ENCODE results near the gene NAGK.
"Not testable (repeated sequence)": the region's sequence is repeated elsewhere in the genome, so short reads cannot be mapped to it uniquely, and the experiment has no call there.

NAGK gene

DNA sequence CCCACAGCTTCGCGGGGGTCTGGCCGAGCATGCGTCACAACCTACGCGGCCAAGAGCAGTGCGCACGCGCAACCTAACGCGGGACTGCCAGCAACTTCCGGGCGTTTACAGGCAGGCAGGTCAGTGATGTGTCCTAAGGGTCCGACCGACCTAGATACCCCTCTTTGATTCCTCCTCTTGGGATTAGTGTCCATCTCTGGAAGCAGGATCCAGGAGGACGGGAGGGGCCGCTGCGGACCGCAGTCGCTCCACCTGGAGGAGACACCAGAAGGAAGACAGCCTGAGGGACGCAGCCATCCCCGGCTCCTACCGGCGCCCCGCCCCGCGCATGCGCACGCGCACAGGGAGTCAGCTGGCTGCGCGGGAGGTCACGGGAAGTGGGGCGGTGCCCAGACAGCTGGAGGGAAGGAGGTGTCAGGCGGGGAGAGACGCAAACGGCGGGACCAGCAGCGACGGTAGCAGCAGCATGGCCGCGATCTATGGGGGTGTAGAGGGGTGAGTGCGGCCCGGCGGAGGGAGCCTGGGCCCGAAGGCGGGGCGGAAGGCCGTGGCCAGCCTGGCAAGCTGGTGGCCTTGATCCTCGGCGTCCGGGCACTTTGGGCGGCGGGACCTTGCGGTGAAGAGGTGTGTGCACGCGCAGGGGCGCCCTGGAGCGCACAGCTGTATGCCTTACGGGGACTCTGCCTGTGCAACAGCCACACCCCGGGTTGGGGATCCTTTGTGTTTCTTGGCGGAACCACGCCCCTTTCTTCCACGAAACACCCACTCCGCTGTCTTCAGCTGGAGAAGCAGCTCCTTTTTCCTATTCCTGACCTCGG, at the start of gene NAGK:
Gene NAGK, plus strand, starts transcription at position 431 of the 818 bp plus-strand sequence. Its CDS starts 36 bp downstream, at position 467.
- peak; percentile 95 for DNase-seq (ENCODE audit: low spot score)

DNA sequence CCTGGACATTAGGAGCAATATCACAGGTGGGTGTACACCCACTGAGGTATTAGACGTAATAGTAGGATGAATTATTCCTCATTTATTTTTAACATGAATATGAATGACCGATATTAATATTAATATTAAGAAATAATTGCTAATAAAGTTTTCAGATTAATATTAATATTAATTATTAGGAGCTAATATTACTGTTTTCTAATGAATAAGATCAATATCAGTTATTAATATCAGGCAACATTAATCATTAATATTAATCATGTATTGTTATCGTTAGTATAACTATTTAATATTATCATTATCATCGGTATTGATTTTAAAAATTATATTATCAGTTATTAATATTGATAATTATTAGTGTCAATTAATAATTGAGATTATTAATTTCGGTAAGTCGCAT, 48.5 kb upstream of the NAGK start:
- not testable (repeated sequence) for DNase-seq (ENCODE audit: low spot score)

DNA sequence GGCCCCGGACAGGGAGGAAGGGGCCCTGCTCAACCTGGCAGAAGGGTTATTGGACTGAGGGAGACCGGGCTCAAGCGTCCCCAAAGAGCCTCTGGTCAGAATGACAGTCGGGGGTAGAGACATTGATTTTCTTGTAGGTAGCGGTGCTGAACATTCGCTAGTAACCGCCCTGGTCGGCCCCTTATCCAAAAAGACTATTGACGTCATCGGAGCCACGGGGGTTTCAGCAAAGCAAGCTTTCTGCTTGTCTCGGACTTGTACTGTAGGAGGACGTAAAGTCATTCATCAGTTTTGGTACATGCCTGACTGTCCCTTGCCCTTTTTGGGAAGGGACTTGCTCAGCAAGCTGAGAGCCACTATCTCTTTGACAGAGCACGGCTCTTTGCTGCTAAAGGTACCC, 47.1 kb upstream of the NAGK start:
- DNase-seq (ENCODE audit: low spot score), result not testable (repeated sequence)

DNA sequence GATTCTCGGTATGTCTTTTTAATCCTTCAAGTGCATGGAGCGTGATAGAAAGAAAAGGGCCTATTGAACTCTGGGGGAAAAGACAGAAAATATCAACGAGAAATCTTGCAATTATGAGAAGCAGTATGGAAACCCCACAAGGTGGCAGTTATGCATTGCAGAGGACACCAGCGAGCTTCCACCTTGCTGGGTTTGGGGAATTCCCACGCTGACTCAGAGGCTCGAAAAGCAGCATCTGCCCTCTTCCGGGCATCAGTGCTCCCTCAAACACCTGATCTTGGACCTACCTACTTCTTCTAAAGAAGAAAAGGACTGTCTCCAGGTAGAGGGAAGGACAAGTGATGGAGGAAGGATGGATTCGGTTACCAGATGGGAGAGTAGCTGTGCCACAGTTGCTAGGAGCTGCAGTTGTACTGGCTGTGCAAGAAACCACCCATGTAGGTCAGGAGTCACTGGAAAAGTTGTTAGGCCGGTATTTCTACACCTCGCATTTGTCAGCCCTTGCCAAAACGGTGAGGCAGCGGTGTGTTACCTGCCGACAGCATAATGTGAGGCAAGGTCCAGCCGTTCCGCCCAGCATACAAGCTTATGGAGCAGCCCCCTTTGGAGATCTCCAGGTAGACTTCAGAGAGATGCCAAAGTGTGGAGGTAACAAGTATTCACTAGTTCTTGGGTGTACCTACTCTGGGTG, 44.8 kb upstream of the NAGK start:
- not testable (repeated sequence) for DNase-seq (ENCODE audit: low spot score)

DNA sequence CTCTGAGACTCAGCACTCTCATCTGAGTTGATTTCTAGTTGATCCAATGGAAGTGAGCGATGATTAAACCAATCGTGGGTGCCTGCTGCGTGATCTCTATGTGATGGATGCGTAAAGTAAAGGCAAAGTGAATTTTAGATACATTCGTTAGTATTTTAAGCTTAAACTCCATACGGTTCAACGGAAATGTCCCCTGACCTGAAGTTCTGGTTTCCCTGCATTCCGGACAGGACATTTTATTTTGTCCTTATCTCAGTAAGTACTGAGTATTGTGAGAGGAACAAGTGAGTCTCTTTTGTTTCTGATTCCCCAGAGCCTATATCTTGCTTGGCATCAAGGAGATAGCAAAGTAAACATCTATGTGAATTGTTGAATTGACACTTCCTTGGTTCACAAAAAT, 32.2 kb upstream of the NAGK start:
- not testable (repeated sequence) for DNase-seq (ENCODE audit: low spot score)

DNA sequence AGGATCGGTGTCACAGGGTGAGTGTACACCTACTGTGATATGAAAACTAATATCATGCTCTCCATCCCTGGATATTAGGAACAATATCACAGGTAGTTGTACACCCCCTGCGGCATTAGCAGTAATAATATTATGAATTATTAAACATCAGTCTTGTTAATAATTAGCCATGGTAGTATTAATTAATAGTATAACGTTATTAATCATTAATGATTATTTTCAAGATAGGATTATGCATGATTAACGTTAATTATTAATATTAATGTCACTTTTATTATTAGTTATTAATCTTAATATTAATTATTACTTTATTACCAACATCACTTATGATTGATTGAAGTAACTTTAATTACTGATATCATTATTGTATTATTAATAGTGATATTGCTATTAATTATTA, 26.2 kb upstream of the NAGK start:
- no peak for DNase-seq (ENCODE audit: low spot score)

DNA sequence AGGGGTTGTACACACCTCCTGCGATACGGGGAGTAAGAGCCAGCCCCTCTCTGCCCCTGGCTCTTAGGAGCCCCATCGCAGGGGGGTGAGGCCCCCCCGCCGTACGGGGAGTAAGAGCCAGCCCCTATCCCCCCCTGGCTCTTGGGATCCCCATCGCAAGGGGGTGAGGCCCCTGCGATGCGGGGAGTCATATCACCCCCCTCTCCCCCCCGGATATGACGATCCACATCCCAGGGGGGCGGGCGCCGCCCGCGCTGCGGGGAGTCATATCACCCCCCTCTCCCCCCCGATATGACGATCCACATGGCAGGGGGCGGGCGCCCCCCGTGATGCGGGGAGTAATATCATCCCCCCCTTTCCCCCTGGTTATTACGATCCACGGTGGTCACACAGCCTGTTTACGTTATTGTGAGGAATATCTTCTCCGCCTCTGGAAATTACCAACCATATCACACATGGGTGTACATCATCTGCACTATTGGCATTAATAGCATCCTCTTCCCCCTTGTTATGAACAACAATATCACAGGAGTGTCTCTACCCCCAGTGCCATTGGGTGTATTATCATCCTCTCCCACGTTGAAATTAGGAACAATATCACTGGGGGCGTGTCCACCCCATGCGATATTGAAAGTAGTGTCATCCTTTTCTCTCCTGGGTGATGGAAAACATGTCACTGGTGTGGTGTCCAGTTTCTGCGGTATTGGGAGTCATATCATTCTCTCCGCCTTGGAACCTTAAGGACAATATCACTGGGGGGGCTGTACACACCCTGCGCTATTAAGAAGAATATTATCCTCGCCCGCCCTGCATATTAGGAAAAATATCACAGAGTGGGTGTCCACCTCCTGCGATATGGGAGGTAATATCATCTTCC, 24.7 kb upstream of the NAGK start:
- no peak for DNase-seq (ENCODE audit: low spot score)

DNA sequence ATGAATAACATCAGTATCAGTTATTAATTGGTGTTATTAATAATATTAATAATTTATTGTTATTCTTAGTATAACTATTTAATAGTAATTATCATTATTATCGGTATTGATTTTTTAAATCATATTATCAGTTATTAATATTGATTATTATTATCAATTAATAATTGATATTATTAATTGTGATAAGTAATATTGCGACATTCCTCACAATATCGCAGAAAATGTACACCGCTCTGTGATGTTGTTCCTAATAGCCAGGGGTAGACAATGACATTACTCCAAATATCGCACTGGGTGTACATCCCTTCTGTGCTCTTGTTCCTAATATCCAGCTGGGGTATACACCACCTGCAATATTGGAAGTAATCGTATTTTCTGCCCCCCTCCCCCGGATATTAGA, 23.3 kb upstream of the NAGK start:
- no peak for DNase-seq (ENCODE audit: low spot score)

DNA sequence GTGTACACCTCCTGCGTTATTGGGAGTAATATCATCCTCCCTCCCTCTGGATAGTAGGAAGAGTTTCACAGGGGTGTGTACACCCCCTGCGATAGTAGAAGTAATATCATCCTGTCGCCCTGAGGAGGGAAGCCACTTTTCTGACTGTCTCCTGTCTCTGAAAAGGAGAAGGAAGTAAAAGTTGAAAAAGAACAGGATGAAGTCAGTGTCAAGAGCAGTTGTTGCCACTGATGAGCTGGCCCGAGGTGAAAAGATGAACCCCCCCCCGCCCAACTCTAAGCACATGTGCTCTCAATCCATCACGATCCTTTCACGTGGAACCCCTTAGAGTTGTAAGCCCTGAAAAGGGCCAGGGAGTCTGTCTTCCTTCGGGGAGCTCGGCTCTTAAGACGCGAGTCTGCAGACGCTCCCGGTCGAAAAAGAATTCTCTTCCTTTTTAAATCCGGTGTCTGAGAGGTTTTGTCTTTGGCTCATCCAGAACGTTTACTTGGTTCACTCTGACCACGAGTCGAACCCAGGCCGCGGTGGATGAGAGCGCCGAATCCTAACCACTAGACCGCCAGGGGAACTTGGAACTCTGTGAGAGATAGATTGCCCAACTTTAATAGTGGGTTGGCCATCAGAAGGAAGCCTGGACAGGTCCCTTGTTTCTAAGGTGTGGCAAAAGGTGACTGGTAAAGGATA, 22.4 kb upstream of the NAGK start:
- peak; percentile 35 for DNase-seq (ENCODE audit: low spot score)

DNA sequence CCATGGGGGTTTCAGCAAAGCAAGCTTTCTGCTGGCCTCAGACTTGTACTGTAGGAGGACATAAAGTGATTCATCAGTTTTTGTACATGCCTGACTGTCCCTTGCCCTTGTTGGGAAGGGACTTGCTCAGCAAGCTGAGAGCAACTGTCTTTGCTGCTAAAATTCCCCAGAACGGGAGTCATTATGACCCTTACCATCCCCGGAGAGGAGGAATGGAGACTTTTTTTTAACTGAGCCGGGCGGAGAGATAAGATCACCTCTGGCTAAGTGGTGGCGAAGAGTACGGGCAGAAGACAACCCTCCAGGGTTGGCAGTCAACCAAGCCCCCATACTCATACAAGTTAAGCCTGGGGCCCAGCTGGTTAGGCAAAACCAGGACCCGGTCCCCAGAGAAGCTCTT, 20.4 kb upstream of the NAGK start:
- no peak for DNase-seq (ENCODE audit: low spot score)

DNA sequence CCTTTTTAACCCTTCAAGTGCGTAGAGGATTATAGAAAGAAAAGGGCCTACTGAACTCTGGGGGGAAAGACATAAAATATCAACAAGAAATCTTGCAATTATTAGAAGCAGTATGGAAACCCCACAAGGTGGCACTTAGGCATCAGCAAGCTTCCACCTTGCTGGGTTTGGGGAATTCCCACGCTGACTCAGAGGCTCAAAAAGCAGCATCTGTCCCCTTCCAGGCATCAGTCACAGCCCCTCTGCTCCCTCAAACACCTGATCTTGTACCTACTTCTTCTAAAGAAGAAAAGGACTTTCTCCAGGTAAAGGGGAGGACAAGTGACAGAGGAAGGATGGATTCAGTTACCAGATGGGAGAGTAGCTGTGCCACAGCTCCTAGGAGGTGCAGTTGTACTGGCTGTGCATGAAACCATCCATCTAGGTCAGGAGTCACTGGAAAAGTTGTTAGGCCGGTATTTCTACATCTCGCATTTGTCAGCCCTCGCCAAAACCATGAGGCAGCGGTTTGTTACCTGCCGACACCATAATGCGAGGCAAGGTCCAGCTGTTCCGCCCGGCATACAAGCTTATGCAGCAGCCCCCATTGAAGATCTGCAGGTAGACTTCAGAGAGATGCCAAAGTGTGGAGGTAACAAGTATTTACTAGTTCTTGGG, 18.6 kb upstream of the NAGK start:
- not testable (repeated sequence) for DNase-seq (ENCODE audit: low spot score)

DNA sequence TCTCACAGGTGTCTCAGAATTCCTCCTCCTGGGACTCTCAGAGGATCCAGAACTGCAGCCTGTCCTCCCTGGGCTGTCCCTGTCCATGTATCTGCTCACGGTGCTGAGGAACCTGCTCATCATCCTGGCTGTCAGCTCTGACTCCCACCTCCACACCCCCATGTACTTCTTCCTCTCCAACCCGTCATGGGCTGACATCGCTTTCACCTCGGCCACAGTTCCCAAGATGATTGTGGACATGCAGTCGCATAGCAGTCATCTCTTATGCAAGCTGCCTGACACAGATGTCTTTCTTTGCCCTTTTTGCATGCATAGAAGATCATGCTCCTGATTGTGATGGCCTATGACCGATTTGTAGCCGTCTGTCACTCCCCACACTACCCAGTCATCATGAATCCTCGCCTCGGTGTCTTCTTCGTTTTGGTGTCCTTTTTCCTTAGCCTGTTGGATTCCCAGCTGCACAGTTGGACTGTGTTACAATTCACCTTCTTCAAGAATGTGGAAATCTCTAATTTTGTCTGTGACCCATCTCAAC, 13.2 kb upstream of the NAGK start:
- not testable (repeated sequence) for DNase-seq (ENCODE audit: low spot score)

DNA sequence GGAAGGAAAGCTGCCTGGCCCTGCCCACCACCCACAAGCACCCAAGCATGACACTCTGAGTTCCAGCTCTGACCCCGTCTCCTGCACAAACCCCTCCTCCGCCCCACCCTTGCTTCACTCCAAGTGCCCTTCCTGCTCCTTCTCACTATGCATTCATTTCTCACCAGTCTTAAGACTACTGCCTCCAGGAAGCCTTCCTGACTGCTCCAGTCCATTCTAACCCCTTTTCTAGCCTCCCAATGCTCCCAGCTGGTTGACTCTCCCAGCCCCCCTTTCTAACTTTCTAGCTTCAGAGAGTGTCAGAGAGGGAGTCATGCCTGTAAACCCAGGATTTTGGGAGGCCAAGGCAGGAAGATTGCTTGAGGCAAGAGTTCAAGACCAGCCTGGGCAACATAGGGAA, 8.2 kb upstream of the NAGK start:
- DNase-seq (ENCODE audit: low spot score), result no peak

DNA sequence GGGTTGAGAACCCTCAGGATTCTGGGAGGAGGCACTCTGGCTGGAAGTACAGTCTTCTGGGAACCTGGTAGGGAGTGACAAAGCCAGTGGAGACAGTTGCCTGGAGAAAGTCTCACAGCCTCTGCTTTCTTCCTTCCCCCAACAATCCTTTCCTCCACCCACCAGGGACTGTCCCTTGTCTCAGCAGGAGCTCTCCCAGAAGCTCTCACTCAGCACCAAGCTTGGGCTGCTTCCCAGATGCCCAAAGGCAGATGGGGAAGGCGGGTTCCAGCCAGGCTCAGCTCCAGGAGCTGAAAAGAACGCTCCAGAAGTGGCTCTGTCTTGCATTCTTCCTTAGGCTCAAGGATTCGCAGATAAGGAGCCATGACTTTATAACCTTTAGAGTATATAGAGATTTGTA, 7.6 kb upstream of the NAGK start:
- DNase-seq (ENCODE audit: low spot score), result no peak

DNA sequence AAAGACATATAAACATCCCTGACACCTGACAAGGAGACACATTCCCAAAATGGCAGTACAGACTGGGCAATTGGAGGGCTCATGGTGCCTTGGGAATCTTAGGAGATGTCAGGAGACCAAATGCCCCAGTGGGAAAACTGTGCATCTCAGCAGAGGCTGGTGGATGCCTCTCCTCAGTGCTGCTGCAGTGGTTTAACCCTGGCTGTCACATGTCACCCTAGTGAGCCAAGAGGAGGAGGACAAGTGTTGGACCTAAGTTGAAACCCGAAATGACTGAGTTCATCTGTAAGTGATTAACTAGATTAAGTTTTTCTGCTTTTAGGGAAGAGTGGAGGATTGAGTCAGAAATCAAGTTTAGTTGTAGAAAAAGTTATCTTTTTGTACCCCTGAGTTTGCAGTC, 5.2 kb upstream of the NAGK start:
- no peak for DNase-seq (ENCODE audit: low spot score)

DNA sequence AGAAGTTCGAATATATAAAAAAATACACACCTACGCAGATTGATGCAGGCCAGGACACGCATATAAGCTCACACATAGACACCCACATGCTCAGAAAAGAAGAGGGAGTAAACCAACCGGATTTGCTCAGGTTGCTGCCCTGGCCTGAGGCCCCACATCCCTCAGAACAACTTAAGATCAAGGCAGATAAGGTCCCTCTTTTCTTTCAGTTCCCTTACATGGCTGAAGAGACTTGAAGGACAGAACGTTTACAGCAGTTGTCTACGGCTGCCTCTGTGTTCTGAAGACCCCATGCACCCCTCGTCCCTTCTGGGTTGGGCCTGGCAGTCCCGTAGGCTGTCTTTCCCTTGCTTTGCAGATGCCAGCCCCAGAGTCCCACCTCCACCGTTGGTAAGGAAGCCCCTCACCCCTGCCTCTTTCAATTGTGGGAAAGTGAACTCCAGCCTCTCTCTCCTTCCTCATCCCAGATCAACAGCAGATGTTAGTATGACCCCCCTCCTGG, 4.3 kb upstream of the NAGK start:
- DNase-seq (ENCODE audit: low spot score), result no peak

DNA sequence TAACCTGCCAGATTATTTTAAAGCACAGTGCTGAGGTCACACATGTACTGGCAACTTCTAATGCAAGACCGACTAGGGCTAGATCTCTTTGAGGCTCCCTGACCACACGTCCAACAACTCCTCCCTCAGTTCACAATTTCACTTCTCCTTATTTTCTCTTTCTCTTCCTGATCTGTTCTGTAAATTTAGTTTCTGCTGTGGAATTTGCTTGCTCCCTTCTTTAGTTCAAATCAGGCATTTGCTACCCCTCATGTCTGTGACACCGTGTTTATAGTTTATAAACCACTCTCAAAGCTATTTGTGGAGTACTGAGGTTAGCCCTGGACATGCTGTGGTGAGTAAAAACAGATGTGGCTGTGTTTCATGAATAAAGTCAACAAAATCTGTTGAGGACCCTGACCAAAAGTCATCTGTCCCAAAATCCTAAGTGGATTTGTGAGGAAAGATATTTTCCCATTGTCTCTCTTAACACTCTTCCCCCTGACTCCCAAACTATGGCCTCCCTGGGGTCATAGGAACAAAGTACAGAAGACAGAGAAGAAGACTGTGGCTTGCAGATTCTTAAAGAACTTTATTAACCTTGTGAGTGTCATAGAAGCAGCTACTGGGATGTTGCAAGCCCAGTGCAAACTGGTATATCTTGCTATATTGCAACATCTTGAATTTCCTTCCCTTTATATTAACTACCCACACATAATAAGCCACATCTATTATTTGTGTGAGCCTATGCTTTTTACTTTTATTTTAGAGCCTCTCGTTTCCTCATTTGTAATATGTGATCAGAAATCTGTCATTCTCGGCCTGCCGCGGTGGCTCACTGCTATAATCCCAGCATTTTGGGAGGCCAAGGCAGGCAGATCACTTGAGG, 3.5 kb upstream of the NAGK start:
- DNase-seq (ENCODE audit: low spot score), result peak; percentile 85

DNA sequence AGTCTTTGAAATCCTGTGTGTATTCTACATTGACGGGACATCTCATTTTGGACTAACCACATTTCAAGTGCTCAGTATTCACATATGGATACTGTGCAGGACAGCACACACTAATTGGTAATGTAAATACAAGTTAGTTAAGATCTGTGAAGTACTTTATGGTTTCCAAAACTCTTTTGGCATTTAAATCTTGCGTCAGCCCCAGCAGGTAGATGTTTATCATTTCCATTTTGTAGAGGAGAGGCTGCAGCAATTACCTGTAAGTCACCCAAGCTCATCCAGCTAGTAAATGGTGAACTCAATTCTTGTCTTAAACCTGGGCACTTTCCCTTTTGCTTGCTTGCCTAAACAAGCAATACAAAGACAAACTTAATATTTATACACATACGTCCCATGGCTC, 1.6 kb upstream of the NAGK start:
- no peak for DNase-seq (ENCODE audit: low spot score)

DNA sequence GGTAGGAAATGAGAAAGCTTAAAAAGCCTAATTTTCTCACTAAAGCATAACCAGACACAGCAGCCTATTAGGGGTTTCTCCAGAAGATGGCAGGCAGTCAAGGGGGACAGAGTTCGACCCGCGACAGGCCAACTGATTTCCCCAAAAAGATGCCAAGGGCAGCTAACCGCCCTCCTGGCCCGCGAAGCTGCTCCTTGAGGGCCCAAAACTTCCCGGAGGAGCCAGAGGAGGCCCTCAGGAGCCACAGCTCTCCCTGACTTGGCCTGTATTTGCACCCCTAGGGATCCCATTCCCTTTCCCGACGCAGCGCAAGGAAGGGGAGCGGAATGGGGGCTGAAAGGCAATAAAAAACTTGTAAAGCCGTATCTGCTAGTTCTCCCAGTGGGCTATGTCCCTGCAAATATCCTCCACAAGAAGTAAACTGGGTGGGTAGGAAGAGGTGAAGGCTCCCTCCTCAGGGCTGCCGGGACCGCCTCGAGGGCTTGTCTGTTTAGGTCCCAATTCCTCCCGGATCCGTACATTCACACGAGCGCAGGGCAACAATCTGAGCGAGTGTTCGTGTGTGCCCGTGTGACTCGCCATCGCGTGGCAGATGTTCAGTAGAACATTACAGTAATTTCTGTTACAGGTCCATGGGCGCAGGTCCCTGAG, 756 bp upstream of the NAGK start:
- no peak for DNase-seq (ENCODE audit: low spot score)
